Measurements from ENCODE around the gene IL34.

The IL34 gene

GRCh38 chr16:70701036-70701435 lies 54.7 kb downstream of the IL34 start:
- no peak for DNase-seq (ENCODE audit: low read depth in 3 of 3)

- DNase-seq (ENCODE audit: low read depth in 3 of 3), result no peak
These were observed 55.2 kb downstream of the IL34 start for GRCh38 chr16:70701596-70701995.

- DNase-seq (ENCODE audit: low read depth in 3 of 3), result no peak
These were observed 55.6 kb downstream of the IL34 start for GRCh38 chr16:70701998-70702397.

DNA sequence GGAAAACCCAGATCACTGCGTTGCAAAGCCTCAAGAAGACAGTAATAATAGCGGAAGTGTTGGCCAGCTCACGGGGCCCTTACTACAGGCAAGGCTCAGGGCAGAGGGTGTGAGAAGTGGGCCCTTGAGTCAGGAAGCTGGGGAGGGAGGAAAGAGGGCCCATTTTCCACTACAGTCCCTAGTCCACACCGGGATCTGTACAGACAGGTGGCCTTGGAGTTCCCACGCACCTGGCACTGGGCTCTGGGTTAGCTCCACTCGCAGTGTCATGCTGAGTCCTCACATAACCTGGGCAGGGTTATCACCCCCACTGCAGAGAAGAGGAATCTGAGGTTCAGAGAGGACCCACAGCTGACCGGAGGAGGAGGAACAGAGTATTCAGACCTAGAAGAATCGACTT lies 56.3 kb downstream of the IL34 start:
- DNase-seq (ENCODE audit: low read depth in 3 of 3), result no peak

DNA sequence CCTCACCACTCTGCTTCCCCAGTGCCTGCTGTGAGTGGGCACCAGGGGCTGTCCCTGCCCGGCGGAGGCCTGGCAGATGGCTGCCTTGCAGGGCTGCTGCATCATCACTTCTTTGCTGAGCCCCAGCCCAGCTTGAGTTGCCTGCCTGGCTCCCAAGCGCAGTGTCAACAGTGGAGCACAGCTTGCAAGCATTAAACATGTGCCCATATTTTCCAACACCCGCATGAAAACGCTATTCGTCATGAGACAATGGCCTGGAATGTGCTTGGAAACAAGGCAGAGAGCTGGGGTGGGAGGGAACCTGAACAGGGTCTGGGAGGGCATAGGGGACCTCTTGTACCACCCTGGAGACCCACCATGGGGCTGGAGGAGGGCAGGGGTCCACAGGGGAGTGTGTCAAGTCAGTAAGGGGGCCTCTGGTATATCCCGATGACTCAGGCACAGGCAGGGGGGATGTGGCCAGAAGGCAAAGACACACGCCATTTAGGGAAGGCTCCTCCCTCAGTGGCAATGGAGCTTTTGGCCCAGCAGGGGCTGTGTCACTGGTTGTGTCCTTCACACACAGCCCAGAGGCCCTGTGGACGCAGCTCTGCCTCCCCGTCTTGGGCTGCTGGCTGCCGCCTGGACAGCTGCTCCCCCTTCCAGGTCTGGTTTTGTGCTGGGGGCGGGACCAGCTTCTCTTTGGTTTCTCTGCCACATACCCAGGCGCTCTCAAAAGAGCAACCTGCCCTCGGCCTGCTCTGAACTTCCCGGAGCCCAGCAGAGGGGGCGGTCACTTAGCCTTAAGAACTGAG lies 56.9 kb downstream of the IL34 start:
- no peak for DNase-seq (ENCODE audit: low read depth in 3 of 3)

- DNase-seq (ENCODE audit: low read depth in 3 of 3), result no peak
These were observed 57.5 kb downstream of the IL34 start for GRCh38 chr16:70703835-70704381.

DNA sequence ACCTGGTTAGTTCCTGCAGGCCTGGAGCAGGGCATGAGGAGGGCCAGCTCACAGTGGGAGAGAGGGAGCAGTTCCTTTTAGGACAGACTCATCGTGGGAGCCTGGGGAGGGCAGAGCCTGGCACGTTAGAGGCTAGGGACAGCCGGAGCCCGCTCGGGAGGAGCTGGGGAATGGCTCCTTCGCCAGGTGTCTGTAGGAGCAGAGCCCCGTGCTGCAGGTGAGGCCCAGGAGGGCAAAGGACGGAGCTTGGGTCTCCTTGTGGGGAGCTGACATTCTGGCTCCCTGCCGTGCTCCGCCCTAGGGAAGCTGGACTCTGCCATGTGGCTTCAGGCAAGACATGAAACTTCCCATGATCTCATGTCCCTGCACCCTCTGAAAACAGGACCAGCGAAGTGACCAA lies 58.2 kb downstream of the IL34 start:
- no peak for DNase-seq (ENCODE audit: low read depth in 3 of 3)

DNA sequence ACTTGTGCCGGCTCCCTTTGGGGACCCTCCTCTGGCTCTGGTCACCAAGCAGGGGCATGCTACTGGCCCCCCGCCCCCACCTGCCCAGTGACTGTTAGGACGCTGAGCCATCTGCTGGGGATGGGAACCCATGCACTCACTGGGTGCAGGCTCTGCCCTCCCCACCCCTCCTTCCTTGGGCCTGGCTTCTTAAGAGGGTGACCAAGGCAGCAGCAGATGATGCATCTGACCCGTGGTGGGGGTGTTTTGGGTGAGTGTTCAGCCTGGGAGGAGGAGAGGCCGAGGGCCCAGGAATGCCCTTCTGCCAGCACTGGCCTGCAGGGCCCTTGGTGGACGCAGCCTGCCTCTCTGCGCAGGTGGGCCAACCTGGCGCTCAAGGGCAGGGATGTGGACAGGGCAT lies 58.7 kb downstream of the IL34 start:
- DNase-seq (ENCODE audit: low read depth in 3 of 3), result no peak

GRCh38 chr16:70706948-70707465 lies 60.6 kb downstream of the IL34 start:
- DNase-seq (ENCODE audit: low read depth in 3 of 3), result no peak

GRCh38 chr16:70708366-70709246 lies 62.2 kb downstream of the IL34 start:
- no peak for DNase-seq (ENCODE audit: low read depth in 3 of 3)

GRCh38 chr16:70709457-70709856 lies 63.1 kb downstream of the IL34 start:
- no peak for DNase-seq (ENCODE audit: low read depth in 3 of 3)

- no peak for DNase-seq (ENCODE audit: low read depth in 3 of 3)
These were observed 63.6 kb downstream of the IL34 start for GRCh38 chr16:70709942-70710341.
